GM10248 (cell line): ENCODE measurements around the gene MRPS25.

Experiments used
- CTCF ChIA-PET: fragments of 300-600 bp; sonication (Branson Sonifier 250); formaldehyde crosslinking; extraction: SDS; loops from one replicate; lab custom pipeline; 2021; ENCODE audit warnings: antibody characterized with exemption; lab: Yijun Ruan, JAX
- POLR2A ChIA-PET: fragments of 350-650 bp; sonication (Branson Sonifier 250); formaldehyde crosslinking; extraction: SDS; loops from one replicate; lab custom pipeline; 2020; ENCODE audit warnings: antibody characterized with exemption; lab: Yijun Ruan, JAX
- DNase-seq: peaks from one replicate; pipeline ENCODE4 v3.0.0; 2012; ENCODE audit errors: extremely low spot score
- TF ChIP-seq, protein P1 (sequence below): IDR thresholded peaks from 2 replicates; pipeline ENCODE4 v1.5.1; 2012; ENCODE audit warnings: mild to moderate bottlenecking, low read depth; ENCODE audit errors: extremely low read depth, missing control alignments, control extremely low read depth

MRPS25 gene

DNA sequence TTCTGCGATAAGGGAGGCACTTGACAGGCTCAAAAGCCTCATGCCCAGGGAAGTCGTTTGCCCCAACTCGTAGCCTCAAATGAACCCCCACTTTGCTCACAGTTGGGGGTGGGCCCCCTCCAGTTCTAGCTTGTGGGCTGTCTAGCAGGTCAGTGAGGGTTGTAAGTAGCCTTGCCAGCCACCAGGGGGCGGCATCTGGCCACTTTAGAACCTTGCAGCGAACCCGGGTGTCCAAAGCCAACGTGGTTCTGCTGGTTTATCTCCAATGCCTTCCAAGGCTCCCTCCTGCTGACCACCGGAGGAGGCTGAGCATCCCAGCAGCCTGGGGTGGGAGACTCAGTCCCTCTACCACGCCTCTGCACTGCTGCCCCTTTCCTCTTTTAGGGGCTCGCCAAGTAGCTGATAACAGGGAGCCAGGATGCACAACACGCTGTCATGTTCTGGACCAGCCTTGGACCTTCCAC is 43.0 kb upstream of the MRPS25 start:
- TF ChIP-seq, protein P1, sequence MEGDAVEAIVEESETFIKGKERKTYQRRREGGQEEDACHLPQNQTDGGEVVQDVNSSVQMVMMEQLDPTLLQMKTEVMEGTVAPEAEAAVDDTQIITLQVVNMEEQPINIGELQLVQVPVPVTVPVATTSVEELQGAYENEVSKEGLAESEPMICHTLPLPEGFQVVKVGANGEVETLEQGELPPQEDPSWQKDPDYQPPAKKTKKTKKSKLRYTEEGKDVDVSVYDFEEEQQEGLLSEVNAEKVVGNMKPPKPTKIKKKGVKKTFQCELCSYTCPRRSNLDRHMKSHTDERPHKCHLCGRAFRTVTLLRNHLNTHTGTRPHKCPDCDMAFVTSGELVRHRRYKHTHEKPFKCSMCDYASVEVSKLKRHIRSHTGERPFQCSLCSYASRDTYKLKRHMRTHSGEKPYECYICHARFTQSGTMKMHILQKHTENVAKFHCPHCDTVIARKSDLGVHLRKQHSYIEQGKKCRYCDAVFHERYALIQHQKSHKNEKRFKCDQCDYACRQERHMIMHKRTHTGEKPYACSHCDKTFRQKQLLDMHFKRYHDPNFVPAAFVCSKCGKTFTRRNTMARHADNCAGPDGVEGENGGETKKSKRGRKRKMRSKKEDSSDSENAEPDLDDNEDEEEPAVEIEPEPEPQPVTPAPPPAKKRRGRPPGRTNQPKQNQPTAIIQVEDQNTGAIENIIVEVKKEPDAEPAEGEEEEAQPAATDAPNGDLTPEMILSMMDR, result peak; percentile 90
- POLR2A ChIA-PET, result no interaction called here
- peak; percentile 87 for DNase-seq
- CTCF ChIA-PET, result interaction anchor here (0.6 to 7.0 kb wide), 42 partner anchors 9 to 450 kb away, joined by 3 to 92 read pairs (median 4); partner anchors contain the start of genes CAPN7, RBSN and SH3BP5

DNA sequence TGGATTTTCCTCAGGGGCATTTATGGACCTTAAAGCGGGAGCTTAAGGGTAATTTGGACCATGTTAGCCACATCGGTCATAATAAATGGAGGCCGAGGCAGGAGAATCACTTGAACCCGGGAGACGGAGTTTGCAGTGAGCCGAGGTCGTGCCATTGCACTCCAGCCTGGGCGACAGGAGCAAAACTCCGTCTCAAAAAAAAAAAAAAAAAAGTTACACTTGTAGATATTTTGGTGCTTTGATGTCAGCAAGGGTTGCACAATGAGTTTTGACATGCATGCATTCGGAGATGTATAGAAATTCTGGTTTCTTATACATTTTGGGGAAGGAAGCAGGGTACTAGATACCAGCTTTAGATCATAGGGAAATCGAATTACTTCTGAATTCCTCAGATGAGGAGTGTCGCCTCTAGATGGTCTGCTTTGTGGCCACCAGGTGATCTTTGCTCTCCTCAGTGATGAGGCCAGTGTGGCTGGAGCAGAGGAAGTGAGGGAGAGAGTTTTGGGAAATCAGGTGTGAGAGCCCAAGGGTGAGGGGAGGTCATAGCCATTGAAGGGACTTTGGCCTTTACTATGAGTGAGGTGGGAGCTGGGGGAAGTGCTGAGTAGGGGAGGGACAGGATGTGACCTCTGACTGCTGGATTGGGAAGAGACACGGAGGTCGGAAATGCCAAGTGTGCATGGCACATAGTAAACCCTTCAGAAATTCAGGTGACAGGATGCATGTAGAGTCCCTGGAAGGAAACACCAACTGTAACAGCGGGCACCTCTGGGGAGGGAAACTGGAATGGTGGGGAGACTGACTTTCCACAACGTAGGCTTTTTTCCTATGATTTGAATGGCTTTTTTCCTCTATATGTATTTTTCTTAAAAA is 42.2 kb upstream of the MRPS25 start:
- DNase-seq, result no peak
- ChIA-PET CTCF (interaction anchor here (0.6 to 7.0 kb wide), 32 partner anchors 9 to 449 kb away, joined by 3 to 92 read pairs (median 4); partner anchors contain the start of genes CAPN7, RBSN and SH3BP5), POLR2A (no interaction called here)
- TF ChIP-seq, protein P1, result no peak

DNA sequence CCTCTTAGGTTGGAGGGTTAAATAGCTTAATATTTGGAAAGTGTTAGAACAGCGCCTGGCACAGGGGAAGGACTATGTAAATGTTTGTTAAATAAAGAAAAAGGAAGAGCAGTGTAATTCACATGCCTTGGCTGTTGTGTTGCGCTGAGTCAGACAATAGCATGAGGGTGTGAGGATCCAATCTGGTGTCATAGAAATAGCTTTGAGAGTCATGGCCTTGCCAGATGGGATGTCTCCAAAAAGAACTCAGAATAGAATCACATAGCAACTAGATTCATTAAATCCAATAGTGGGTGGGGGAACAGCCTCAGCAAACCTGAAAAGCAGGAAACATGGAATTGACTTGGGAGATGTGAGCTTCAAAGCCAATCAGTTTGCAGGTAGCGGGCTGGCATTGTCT is 37.7 kb upstream of the MRPS25 start:
- CTCF ChIA-PET, result interaction anchor here (1.0 to 1.6 kb wide), 4 partner anchors 15 to 302 kb away, joined by 3 to 7 read pairs (median 4); no protein-coding TSS in a partner anchor
- POLR2A ChIA-PET, result no interaction called here
- TF ChIP-seq, protein P1, result no peak
- DNase-seq, result no peak

DNA sequence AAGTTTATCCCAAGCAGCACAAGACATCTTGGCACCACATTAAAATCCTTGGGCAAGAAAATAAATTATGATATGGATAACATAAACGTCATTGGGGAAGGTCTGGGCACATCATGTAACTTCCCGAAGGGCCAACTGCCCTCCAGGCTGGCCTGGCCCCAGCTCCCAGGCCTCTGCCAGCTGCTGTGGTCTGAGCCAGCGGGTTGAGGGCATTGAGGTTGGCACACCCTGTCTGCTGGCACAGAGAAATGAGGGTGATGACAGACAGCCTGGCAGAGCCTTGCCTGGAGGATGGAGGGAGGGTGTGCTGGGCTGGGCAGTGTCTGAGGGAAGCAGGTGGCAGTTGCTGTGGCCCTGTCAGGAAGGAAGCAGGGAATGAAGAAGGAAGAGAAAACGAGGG is 37.1 kb upstream of the MRPS25 start:
- POLR2A ChIA-PET, result no interaction called here
- CTCF ChIA-PET, result interaction anchor here (1.0 to 1.6 kb wide), 4 partner anchors 16 to 303 kb away, joined by 3 to 7 read pairs (median 4); no protein-coding TSS in a partner anchor
- TF ChIP-seq, protein P1, result no peak
- DNase-seq, result no peak

DNA sequence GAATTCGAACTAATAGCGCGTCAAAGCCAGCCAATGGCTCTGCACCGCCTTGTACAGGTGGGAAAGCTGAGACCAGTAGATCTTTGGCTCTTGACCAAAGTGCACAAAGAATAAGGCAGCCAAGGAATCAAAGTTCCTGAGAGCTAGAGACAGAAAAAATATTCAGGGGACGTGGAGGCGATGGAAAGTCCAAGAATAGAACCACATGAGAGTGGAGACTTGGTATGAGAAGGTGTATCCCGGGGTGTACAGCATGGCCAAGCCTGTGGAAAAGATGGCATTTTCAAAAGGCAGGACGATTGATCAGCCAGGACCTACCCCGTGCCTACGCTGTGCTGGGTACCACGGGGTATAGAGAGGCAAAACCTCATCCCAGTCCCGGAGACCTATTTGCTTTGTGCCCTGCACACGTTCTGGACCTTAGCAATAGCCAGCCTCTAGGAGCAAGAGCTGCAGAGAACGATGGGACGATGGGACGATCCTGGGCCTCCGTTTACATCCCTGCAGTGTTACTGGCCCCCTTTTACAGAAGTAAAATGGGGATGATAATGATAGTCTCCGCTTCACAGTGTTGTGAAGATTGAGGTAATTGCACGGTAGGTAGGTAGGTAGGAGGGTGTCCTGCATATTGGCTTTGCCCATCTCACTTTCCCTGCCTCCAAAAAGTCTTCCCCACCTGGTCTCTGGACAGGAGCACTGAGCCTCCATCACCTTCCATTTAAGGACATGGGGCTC is 34.4 kb upstream of the MRPS25 start:
- CTCF ChIA-PET, result interaction anchor here (0.7 to 3.4 kb wide), 9 partner anchors 9 to 168 kb away, joined by 3 to 28 read pairs (median 3); no protein-coding TSS in a partner anchor
- TF ChIP-seq, protein P1, result no peak
- DNase-seq, result no peak
- POLR2A ChIA-PET, result interaction anchor here (0.6 to 1.4 kb wide), 3 partner anchors 11 to 111 kb away, joined by 3 read pairs; no protein-coding TSS in a partner anchor
